ENCODE results near the gene FAM136A. TPM values are rescaled to one million over a fixed set of nuclear protein-coding genes. Genes with fewer than 3 reads are reported as not detected.
"Not testable (repeated sequence)": the region's sequence is repeated elsewhere in the genome, so short reads cannot be mapped to it uniquely, and the experiment has no call there.

FAM136A gene
- total and polyA plus RNA-seq, 2 of the 13 experiments (the other 11 are each of a cell fraction or from before 2014, with no cell fraction given) = 77.8 to 126 TPM

- no peak for TF ChIP-seq KLF13 (CRISPR knock-in tag; IDR thresholded peaks at IDR 0.05)
- TF ChIP-seq ZNF598 (CRISPR knock-in tag; IDR thresholded peaks at IDR 0.05; ENCODE audit: borderline replicate concordance) = no peak
- no peak for TF ChIP-seq ZNF530 (CRISPR knock-in tag; IDR thresholded peaks at IDR 0.05; ENCODE audit: low read depth)
- TF ChIP-seq ZNF879 (CRISPR knock-in tag; IDR thresholded peaks at IDR 0.05) = no peak
- no peak for TF ChIP-seq ZNF124 (CRISPR knock-in tag; IDR thresholded peaks at IDR 0.05)
These were observed 31.5 kb downstream of the FAM136A start (continued) for GRCh38 chr2:70270323-70270722.

GRCh38 chr2:70269422-70270302, 32.2 kb downstream of the FAM136A start:
- ATAC-seq = peak; percentile 99
- peak; percentile 100 for FAIRE-seq
- H3K27ac ChIP-seq (ENCODE audit: extremely low read length, insufficient read depth, low read length) = peak overlapping the region; percentile 78
- peak; percentile 99 for DNase-seq (ENCODE audit: low spot score)
- 21% methylated on average over 18 of the region's 18 CpGs for WGBS (ENCODE audit: low lambda C conversion rate)
- ChIA-PET POLR2A (interaction anchor here (0.6 to 3.9 kb wide), 14 partner anchors 10 to 355 kb away, joined by 3 to 69 read pairs (median 8); partner anchors contain the start of genes C2orf42, FAM136A, MXD1 and PCYOX1), CTCF (ENCODE audit: low intra/inter-chr PET ratio, low total read pairs) (interaction anchor here (1.4 kb wide), 1 partner anchor 32 kb away, joined by 4 read pairs; the partner anchor contains the start of gene FAM136A)
- H3K9ac ChIP-seq (ENCODE audit: insufficient read depth, low read depth, low read length) = peak overlapping the region; percentile 45
- BruUV-seq (replicated peaks); in situ Hi-C loops (cut with HindIII; ENCODE audit: extremely low pct_ligation_motif_present, low pct_unique_long_range_greater_than_20kb); H3K27me3 ChIP-seq (ENCODE audit: control insufficient read depth in 1 of 2, insufficient read depth in 2 of 2, low read length in 2 of 2); H3K9me3 ChIP-seq (ENCODE audit: low read length); H4K20me1 ChIP-seq (ENCODE audit: insufficient read depth, low read length); H2AFZ ChIP-seq (ENCODE audit: low read length): not testable (repeated sequence)
- intact Hi-C loops (cut with micrococcal nuclease; ENCODE audit: unreplicated experiment) = loop anchor here (1.0 kb wide), 3 partner anchors 12 to 24 kb away; partner anchors contain the start of genes SNRPG and TIA1
- H3K4me2 ChIP-seq (ENCODE audit: low read depth, low read length) = peak overlapping the region; percentile 62
- H3K4me1 ChIP-seq (ENCODE audit: insufficient read depth, low read length) = peaks cover 30% of the 10 kb centered on the region
- peaks cover 12 to 15% of the 10 kb centered on the region in 2 experiments for H3K36me3 ChIP-seq (replicated peaks in 1 of 2; ENCODE audit: control insufficient read depth in 1 of 2, insufficient read depth in 2 of 2, low read length in 2 of 2)
- peak overlapping the region in 1 of 3 experiments; percentile 32; a peak in 2 of 6 replicates for H3K4me3 ChIP-seq (replicated peaks in 1 of 3; ENCODE audit: insufficient read depth in 1 of 3, low read depth in 2 of 3, low read length in 3 of 3)
- peaks cover 17% of the 10 kb centered on the region for H3K79me2 ChIP-seq (ENCODE audit: insufficient read depth, low read length)
- peak; percentile 84; the same call in 1 of the 2 replicates for TF ChIP-seq ZSCAN9 (CRISPR knock-in tag; IDR thresholded peaks at IDR 0.05; ENCODE audit: borderline replicate concordance)
- TF ChIP-seq STAG1 (CRISPR knock-in tag; IDR thresholded peaks at IDR 0.05) = peak; percentile 15; the same call in 1 of the 2 replicates
- peak; percentile 88; the same call in 1 of the 2 replicates for TF ChIP-seq TARDBP (CRISPR knock-in tag; IDR thresholded peaks at IDR 0.05)
- peak; percentile 70 for TF ChIP-seq NR2C2 (CRISPR knock-in tag; IDR thresholded peaks at IDR 0.05; ENCODE audit: borderline replicate concordance)
- peak; percentile 86; the same call in 1 of the 2 replicates for TF ChIP-seq ZNF510 (CRISPR knock-in tag; IDR thresholded peaks at IDR 0.05; ENCODE audit: low read depth)
- TF ChIP-seq RXRA (CRISPR knock-in tag; IDR thresholded peaks at IDR 0.05) = peak; percentile 59; the same call in 1 of the 2 replicates
- peak; percentile 34; the same call in 1 of the 2 replicates for TF ChIP-seq ZNF782 (CRISPR knock-in tag; IDR thresholded peaks at IDR 0.05; ENCODE audit: borderline replicate concordance)
- TF ChIP-seq ZSCAN12 (CRISPR knock-in tag; IDR thresholded peaks at IDR 0.05) = peak; percentile 79; the same call in 1 of the 2 replicates
- peak; percentile 87 for TF ChIP-seq ATF1 (CRISPR knock-in tag; IDR thresholded peaks at IDR 0.05)
- peak; percentile 98 for TF ChIP-seq SIN3A (IDR thresholded peaks at IDR 0.05; ENCODE audit: borderline replicate concordance, low read depth, low read length)
- TF ChIP-seq ZNF639 (CRISPR knock-in tag; conservative IDR thresholded peaks at IDR 0.05) = peak; percentile 62; the same call in 1 of the 2 replicates
- peak; percentile 17; the same call in 1 of the 2 replicates for TF ChIP-seq NKX3-1 (CRISPR knock-in tag; IDR thresholded peaks at IDR 0.05)
- 0 out of 2 replicates have a peak, but pooled peaks have one; percentile 46 for TF ChIP-seq ZNF775 (CRISPR knock-in tag; IDR thresholded peaks at IDR 0.05; ENCODE audit: borderline replicate concordance)
- TF ChIP-seq MYC (CRISPR knock-in tag; IDR thresholded peaks at IDR 0.05; ENCODE audit: borderline replicate concordance) = peak; percentile 67; the same call in 1 of the 2 replicates
- TF ChIP-seq JUND (CRISPR knock-in tag; IDR thresholded peaks at IDR 0.05) = peak; percentile 30; the same call in 1 of the 2 replicates
- peak; percentile 72; the same call in 1 of the 2 replicates for TF ChIP-seq MAZ (IDR thresholded peaks at IDR 0.05; ENCODE audit: borderline replicate concordance, low read depth, low read length)
- peak; percentile 61; the same call in 1 of the 2 replicates for TF ChIP-seq MAZ (CRISPR knock-in tag; IDR thresholded peaks at IDR 0.05; ENCODE audit: low read depth)

All from HepG2 (cell line).